GM12875 (cell line): ENCODE data around the gene FRMD8.

ENCODE experiments used
- H3K4me3 ChIP-seq: one replicate; pipeline ENCODE4 v1.5.1; 2011; ENCODE audit warnings: low read depth, low read length, control low read depth
- CTCF ChIP-seq: IDR thresholded peaks from 2 replicates; pipeline ENCODE4 v1.5.1; 2011; ENCODE audit warnings: low read depth, mild to moderate bottlenecking, control low read depth, inconsistent platforms, low read length, moderate library complexity, borderline replicate concordance; ENCODE audit not compliant: insufficient read depth

Gene FRMD8

DNA sequence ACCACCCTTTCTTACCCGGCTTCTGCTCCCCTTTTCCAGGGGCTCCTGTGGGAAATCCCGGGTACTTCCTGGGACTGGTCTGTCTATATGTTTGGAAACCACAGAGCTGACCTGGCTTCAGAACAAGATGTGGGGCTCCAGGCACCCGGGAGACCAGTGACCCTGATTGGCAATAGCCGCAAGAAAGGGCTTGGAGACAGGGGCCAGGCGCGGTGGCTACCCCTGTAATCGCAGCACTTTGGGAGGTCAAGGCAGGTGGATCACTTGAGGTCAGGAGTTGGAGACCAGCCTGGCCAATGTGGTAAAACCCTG, 33.0 kb downstream of the FRMD8 start:
- no peak for TF ChIP-seq CTCF
- peak overlapping the region; percentile 44 for H3K4me3 ChIP-seq

DNA sequence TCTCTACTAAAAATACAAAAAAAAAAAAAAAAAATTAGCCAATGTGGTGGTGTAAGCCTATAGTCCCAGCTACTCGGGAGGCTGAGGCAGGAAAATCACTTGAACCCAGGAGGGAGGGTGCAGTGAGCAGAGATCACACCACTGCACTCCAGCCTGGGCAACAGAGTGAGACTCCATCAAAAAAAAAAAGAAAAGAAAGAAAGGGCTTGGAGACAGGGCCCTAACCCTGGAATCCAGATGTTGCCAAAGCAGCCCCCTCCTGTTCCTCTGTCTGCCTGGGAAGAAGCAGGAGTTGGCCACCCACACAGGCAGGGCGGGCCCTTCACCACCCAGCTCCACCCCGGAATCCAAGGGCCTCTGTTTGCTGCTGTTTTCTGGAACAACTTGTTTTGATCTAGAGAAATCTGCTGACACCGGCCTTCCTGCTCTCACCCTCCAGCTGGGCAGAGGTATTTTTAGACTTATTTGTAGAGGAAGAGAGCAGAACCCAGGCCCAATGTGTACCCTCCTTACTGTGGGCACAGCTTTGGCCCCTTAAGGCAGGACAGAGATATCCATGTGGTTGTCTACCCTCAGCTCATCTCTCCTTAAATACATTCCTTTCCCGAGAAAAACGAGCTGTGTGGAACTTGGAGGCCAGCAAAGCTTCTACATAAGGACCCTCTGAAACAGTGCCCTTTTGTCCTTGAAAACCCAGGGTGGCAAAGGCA, 33.5 kb downstream of the FRMD8 start:
- TF ChIP-seq CTCF = no peak
- peak overlapping the region; percentile 44 for H3K4me3 ChIP-seq

- H3K4me3 ChIP-seq = peak overlapping the region; percentile 94
- no peak for TF ChIP-seq CTCF
Measured at GRCh38 chr11:65420506-65420905, 34.1 kb downstream of the FRMD8 start.

GRCh38 chr11:65420979-65421793, 34.7 kb downstream of the FRMD8 start:
- no peak for TF ChIP-seq CTCF

GRCh38 chr11:65421794-65422632, 35.6 kb downstream of the FRMD8 start:
- TF ChIP-seq CTCF = no peak
- H3K4me3 ChIP-seq = peak overlapping the region; percentile 94

More at GRCh38 chr11:65420979-65421793, 34.7 kb downstream of the FRMD8 start:
- peak overlapping the region; percentile 94 for H3K4me3 ChIP-seq

GRCh38 chr11:65422633-65423515, 36.4 kb downstream of the FRMD8 start, which contains the start of gene NEAT1:
Gene NEAT1, plus strand, starts transcription at chr11:65422798.
- H3K4me3 ChIP-seq = peak within 1 kb of the TSS; percentile 94
- no peak for TF ChIP-seq CTCF
